ENCODE results near the gene RBM19. TPM values are rescaled to one million over a fixed set of nuclear protein-coding genes. Genes with fewer than 3 reads are reported as not detected.
"Not testable (repeated sequence)": the region's sequence is repeated elsewhere in the genome, so short reads cannot be mapped to it uniquely, and the experiment has no call there.

RBM19 gene
- total and polyA plus RNA-seq, 10 donors: 13.6 to 46.7 (median 34.5) TPM

DNA sequence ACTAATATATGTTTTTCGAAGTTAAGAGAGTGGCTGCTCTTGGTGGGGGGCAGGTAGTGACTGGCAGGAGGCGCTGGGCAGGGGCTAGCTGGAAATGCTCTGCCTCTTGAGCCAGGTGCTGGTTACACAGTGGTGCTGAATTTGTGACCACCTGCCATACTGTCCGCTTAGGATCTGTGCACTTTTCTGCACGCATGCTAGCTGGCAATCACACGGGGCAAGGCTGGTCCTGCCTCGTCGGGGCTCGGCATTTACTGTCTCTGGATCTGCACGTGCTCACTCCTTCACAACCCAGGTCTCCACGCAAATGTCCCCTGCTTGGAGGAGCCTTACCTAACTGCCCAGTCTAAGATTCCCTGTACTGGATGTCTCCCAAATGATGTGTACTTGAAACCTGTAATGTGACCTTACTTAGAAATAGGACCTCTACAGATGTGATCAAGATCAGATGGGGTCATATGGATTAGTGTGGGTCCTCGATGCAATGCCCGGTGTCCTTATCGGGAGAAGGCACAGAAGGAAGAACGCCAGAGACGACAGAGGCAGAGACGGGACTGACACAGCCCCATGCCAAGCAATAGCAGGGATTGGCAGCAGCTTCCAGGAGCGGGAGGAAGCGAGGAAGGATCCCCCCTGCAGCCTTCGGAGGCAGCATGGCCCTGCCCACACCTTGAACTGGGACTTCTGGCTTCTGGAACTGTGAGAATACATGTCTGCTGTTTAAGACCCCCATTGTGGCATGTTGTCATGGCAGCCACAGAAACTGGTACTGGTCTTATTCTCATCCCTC is 59.5 kb downstream of the RBM19 start:
- H3K27ac ChIP-seq: no peak overlapping the region
- TF ChIP-seq POLR2AphosphoS5 (IDR thresholded peaks at IDR 0.05) (no peak), POLR2A (IDR thresholded peaks at IDR 0.05) (no peak)
- TF ChIP-seq, protein P1, sequence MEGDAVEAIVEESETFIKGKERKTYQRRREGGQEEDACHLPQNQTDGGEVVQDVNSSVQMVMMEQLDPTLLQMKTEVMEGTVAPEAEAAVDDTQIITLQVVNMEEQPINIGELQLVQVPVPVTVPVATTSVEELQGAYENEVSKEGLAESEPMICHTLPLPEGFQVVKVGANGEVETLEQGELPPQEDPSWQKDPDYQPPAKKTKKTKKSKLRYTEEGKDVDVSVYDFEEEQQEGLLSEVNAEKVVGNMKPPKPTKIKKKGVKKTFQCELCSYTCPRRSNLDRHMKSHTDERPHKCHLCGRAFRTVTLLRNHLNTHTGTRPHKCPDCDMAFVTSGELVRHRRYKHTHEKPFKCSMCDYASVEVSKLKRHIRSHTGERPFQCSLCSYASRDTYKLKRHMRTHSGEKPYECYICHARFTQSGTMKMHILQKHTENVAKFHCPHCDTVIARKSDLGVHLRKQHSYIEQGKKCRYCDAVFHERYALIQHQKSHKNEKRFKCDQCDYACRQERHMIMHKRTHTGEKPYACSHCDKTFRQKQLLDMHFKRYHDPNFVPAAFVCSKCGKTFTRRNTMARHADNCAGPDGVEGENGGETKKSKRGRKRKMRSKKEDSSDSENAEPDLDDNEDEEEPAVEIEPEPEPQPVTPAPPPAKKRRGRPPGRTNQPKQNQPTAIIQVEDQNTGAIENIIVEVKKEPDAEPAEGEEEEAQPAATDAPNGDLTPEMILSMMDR (IDR thresholded peaks at IDR 0.05 in 8 of 11, conservative IDR thresholded peaks at IDR 0.05 in 3 of 11): no peak
- H3K4me1 ChIP-seq: no peaks in the 10 kb centered on the region
- 96 to 98% (median 96%) methylated on average over 19 of the region's 19 CpGs for WGBS, 5 donors
- no peak for DNase-seq
- H3K9me3 ChIP-seq: no peaks in the 10 kb centered on the region
- H3K4me3 ChIP-seq: no peak overlapping the region
- no peaks in the 10 kb centered on the region for H3K27me3 ChIP-seq (replicated peaks in 1 of 7)
- H3K36me3 ChIP-seq: peaks cover 0 to 100% (median 50%) of the 10 kb centered on the region in 6 donors
- intact Hi-C loops (cut with DNase I; ENCODE audit: low total_unique reads): loop anchor here (10.0 kb wide), 1 partner anchor 442 kb away; no protein-coding TSS in a partner anchor

DNA sequence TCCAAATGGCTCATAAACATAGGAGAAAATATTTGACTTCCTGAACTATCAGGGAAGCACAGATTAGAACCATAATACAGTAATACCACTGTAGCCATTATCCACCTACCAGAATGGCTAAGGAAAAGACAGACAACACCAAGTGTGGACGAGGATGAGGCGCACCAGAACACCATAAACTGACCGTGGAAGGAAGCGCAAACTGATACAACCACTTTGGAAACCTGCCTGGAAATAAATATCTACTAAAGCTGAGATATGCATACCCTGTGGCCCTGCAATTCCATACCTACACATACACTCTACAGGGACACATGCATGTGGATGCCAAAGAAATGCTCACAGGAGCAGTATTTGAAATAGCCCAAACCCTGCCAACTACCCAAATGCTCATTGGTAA is 60.3 kb downstream of the RBM19 start:
- Histone ChIP-seq H3K4me3 (no peak overlapping the region), H3K9me3 (no peaks in the 10 kb centered on the region), H3K27ac (no peak overlapping the region), H3K36me3 (peaks cover 0 to 99% (median 46%) of the 10 kb centered on the region in 6 donors), H3K4me1 (no peaks in the 10 kb centered on the region), H3K27me3 (replicated peaks in 1 of 7) (no peaks in the 10 kb centered on the region)
- 71 to 87% (median 81%) methylated on average over 4 of the region's 4 CpGs for WGBS, 5 donors
- TF ChIP-seq, protein P1 (IDR thresholded peaks at IDR 0.05 in 8 of 11, conservative IDR thresholded peaks at IDR 0.05 in 3 of 11): no peak
- no peak for TF ChIP-seq POLR2A (IDR thresholded peaks at IDR 0.05)
- TF ChIP-seq POLR2AphosphoS5 (IDR thresholded peaks at IDR 0.05): no peak
- DNase-seq: no peak
- intact Hi-C loops (cut with DNase I; ENCODE audit: low total_unique reads): loop anchor here (10.0 kb wide), 1 partner anchor 441 kb away; no protein-coding TSS in a partner anchor

DNA sequence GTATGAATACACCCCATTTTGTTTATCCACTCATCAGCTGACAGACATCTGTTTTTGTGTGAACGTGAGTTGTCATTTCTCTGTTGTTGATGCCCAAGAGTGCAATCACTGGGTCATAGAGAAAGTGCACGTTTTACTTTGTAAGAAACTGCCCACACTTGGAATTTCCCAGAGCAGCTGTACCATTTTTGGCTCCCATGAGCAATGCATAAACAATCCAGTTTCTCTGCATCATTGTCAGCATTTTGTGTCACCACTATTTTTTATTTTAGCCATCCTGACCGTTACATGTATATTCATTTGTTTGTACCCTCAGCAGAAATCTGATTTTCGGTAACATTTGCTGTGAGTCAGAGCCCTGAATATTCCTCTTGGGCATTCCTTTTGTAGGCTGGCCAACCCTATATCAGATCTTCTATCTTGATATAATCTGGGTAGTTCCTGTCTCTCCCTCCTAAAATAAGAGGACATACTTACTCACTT is 62.7 kb downstream of the RBM19 start:
- intact Hi-C loops (cut with DNase I; ENCODE audit: low total_unique reads): loop anchor here (10.0 kb wide), 1 partner anchor 439 kb away; no protein-coding TSS in a partner anchor
- DNase-seq: no peak
- 83 to 90% (median 84%) methylated on average over 4 of the region's 4 CpGs for WGBS, 5 donors

DNA sequence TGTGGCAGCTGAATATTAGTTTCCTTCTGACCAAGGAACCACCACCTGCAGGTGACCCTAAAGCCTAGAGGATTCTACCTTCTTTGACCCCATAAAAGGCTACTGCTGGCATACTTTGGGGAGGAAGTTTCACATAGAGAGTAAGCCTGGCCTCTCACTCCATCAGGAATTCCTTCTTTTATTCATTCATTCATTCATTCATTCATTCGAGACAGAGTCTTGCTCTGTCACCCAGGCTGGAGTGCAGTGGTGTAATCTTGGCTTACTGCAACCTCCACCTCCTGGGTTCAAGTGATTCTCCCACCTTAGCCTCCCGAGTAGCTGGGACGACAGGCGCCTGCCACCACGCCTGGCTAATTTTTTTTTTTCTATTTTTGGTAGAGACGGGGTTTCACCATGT is 64.8 kb downstream of the RBM19 start:
- intact Hi-C loops (cut with DNase I; ENCODE audit: low total_unique reads): loop anchor here (10.0 kb wide), 1 partner anchor 437 kb away; no protein-coding TSS in a partner anchor
- WGBS, 5 donors: 85 to 97% (median 95%) methylated on average over 6 of the region's 6 CpGs
- H3K36me3 ChIP-seq: peaks cover 0 to 100% (median 32%) of the 10 kb centered on the region in 6 donors
- not testable (repeated sequence) for H3K27ac ChIP-seq; H3K9me3 ChIP-seq; H3K4me3 ChIP-seq; H3K27me3 ChIP-seq (replicated peaks in 1 of 7); DNase-seq; H3K4me1 ChIP-seq

More for the DNA sequence above, 62.7 kb downstream of the RBM19 start:
- peaks cover 0 to 99% (median 36%) of the 10 kb centered on the region in 6 donors for H3K36me3 ChIP-seq
- no peaks in the 10 kb centered on the region for H3K9me3 ChIP-seq
- no peaks in the 10 kb centered on the region for H3K27me3 ChIP-seq (replicated peaks in 1 of 7)
- H3K4me3 ChIP-seq: no peak overlapping the region
- H3K27ac ChIP-seq: no peak overlapping the region
- no peaks in the 10 kb centered on the region for H3K4me1 ChIP-seq
- TF ChIP-seq POLR2AphosphoS5 (IDR thresholded peaks at IDR 0.05): no peak

DNA sequence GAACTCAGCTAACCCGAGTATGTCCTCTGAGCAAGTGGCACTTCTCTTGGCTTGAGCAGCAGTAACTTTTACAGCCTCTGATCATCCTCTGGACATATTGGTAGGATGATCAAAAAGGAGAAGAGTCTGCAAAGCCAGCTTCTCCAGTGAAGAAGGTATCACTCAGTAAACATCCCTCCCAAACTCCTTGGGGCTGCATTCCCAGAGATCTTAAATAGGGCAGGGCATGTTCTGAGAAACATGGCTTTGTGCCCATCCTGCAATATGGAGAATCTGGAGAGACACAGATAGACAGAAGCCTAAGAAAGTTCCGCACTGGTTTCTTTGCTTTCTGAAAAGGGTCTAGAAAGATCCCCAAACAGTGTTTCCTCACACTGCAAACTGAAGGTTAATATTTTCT is 65.4 kb downstream of the RBM19 start:
- TF ChIP-seq, protein P1 (IDR thresholded peaks at IDR 0.05 in 8 of 11, conservative IDR thresholded peaks at IDR 0.05 in 3 of 11): no peak
- TF ChIP-seq POLR2A (IDR thresholded peaks at IDR 0.05): no peak
- no peak for TF ChIP-seq POLR2AphosphoS5 (IDR thresholded peaks at IDR 0.05)
- Histone ChIP-seq H3K9me3 (no peaks in the 10 kb centered on the region), H3K4me1 (no peaks in the 10 kb centered on the region), H3K36me3 (peaks cover 0 to 100% (median 31%) of the 10 kb centered on the region in 6 donors), H3K27ac (no peak overlapping the region), H3K4me3 (no peak overlapping the region), H3K27me3 (replicated peaks in 1 of 7) (no peaks in the 10 kb centered on the region)
- intact Hi-C loops (cut with DNase I; ENCODE audit: low total_unique reads): loop anchor here (10.0 kb wide), 1 partner anchor 436 kb away; no protein-coding TSS in a partner anchor
- DNase-seq: no peak
- 92 to 97% (median 95%) methylated on average over 2 of the region's 2 CpGs for whole genome bisulfite sequencing, 5 donors
